ENCODE measurements around the gene PCDH10. TPM values are rescaled to one million over a fixed set of nuclear protein-coding genes. Genes with fewer than 3 reads are reported as not detected.

The PCDH10 gene
- total RNA-seq, 4 donors from 2014 or later, result 0.13 to 0.19 TPM; not detected in 2

DNA sequence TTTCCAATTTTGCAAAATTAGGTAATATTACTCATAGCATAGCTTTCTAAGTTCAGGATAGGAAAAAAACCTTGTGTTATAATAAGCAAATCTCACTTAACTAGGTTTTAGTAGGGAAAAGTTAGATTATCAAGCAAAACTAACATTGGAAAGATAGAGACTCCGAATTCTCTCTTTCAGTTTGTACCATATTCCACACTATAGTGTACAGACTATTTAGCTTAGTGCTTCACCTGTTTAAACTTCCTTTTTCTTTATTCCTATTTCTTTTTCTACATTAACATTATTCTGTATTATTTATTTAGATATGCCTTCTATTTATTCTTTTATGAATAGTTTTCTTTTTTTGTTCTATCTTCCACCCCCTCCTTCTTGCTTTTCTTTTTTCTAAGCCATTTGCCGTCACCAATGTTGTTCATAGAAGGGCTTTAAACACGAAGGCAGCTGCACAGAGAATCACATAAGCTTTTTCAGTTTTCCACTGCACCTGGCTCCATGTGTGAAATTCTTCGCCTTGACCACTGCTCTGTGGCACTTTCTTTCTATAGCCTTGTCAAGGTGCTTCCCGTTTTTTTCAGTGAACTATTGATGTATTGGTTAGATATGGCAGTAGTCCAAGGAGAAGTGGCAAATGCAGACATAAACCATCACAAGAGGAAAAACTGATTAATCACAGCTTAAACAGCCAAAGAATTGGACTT lies 8.5 kb downstream of the PCDH10 start:
- Histone ChIP-seq H3K4me3 (no peak overlapping the region), H3K36me3 (no peaks in the 10 kb centered on the region), H3K27ac (no peak overlapping the region), H3K9me3 (no peaks in the 10 kb centered on the region), H3K4me1 (peaks cover 0 to 7% (median 4%) of the 10 kb centered on the region in 3 donors), H3K27me3 (peaks cover 0 to 24% (median 5%) of the 10 kb centered on the region in 4 donors)
- no peak for DNase-seq
- TF ChIP-seq POLR2A (IDR thresholded peaks at IDR 0.05) (no peak), CTCF (IDR thresholded peaks at IDR 0.05) (no peak)
- intact Hi-C loops (cut with DNase I), result no loop called here
- whole genome bisulfite sequencing, 2 donors, result 45 to 47% methylated on average over 5 of the region's 5 CpGs

- WGBS, 2 donors, result 41 to 51% methylated on average over 3 of the region's 3 CpGs
- Histone ChIP-seq H3K9me3 (no peaks in the 10 kb centered on the region), H3K27me3 (no peaks in the 10 kb centered on the region), H3K27ac (no peak overlapping the region), H3K4me1 (no peaks in the 10 kb centered on the region), H3K4me3 (no peak overlapping the region), H3K36me3 (no peaks in the 10 kb centered on the region)
- TF ChIP-seq CTCF (IDR thresholded peaks at IDR 0.05) (no peak), POLR2A (IDR thresholded peaks at IDR 0.05) (no peak)
- no peak for DNase-seq
- intact Hi-C loops (cut with DNase I), result no loop called here
These were observed 11.8 kb downstream of the PCDH10 start for GRCh38 chr4:133160853-133161252.

DNA sequence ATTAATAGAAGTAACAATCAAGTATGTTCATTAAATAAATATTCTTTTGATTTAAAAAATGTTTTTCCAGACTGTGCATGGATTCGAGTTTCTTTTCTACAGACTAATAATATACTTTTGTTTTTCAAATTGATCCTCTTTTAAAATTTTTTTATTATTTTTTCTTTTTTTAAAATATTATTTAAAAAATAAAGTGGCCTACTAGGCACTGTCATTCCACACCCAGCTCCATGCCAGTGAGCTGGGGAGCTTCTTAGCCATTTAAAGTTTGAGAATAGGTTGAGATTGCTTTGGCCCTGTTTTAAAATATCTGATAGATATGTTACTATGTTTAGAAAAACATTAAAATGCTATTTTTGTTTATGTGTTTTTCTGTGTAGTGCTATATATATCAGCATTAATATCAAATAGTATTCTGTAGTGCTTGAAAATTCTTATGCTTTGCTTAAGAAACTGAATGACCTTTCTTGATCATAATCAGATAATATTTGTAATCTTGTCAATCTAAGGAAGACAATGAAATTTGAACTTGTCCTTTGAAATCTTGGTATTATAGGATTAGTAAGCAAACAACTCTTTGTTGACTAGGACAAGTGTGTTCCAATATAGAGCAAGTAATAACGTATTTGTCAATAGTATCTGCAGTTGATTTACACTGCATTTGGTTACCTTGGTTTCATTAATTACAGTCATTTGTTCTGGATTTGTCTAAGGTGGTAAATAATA lies 12.6 kb downstream of the PCDH10 start:
- no peak for DNase-seq
- Histone ChIP-seq H3K27ac (no peak overlapping the region), H3K4me3 (no peak overlapping the region), H3K4me1 (no peaks in the 10 kb centered on the region), H3K36me3 (no peaks in the 10 kb centered on the region), H3K9me3 (no peaks in the 10 kb centered on the region), H3K27me3 (no peaks in the 10 kb centered on the region)
- intact Hi-C loops (cut with DNase I), result no loop called here
- 63 to 68% methylated on average over 2 of the region's 2 CpGs for WGBS, 2 donors
- no peak for TF ChIP-seq POLR2A (IDR thresholded peaks at IDR 0.05)
- TF ChIP-seq CTCF (IDR thresholded peaks at IDR 0.05), result no peak

DNA sequence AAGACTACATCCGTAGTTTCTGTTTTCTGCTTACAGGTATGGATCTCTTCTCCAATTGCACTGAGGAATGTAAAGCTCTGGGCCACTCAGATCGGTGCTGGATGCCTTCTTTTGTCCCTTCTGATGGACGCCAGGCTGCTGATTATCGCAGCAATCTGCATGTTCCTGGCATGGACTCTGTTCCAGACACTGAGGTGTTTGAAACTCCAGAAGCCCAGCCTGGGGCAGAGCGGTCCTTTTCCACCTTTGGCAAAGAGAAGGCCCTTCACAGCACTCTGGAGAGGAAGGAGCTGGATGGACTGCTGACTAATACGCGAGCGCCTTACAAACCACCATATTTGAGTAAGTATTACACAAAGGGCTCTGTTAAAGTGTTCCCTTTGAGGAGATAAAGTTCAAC lies 13.8 kb downstream of the PCDH10 start:
- no peaks in the 10 kb centered on the region for H3K27me3 ChIP-seq
- intact Hi-C loops (cut with DNase I), result no loop called here
- no peak overlapping the region for H3K4me3 ChIP-seq
- no peaks in the 10 kb centered on the region for H3K36me3 ChIP-seq
- WGBS, 2 donors, result 70 to 80% methylated on average over 7 to 8 of the region's 8 CpGs
- no peaks in the 10 kb centered on the region for H3K4me1 ChIP-seq
- no peaks in the 10 kb centered on the region for H3K9me3 ChIP-seq
- no peak for DNase-seq
- no peak overlapping the region for H3K27ac ChIP-seq
- TF ChIP-seq POLR2A (IDR thresholded peaks at IDR 0.05), result no peak
- TF ChIP-seq CTCF (IDR thresholded peaks at IDR 0.05), result no peak

- Histone ChIP-seq H3K9me3 (no peaks in the 10 kb centered on the region), H3K36me3 (no peaks in the 10 kb centered on the region), H3K27ac (no peak overlapping the region), H3K4me1 (no peaks in the 10 kb centered on the region), H3K27me3 (no peaks in the 10 kb centered on the region), H3K4me3 (no peak overlapping the region)
- 54 to 84% methylated on average over 2 of the region's 2 CpGs for WGBS, 2 donors
- no peak for DNase-seq
- intact Hi-C loops (cut with DNase I), result no loop called here
- TF ChIP-seq CTCF (IDR thresholded peaks at IDR 0.05) (no peak), POLR2A (IDR thresholded peaks at IDR 0.05) (no peak)
These were observed 29.9 kb downstream of the PCDH10 start for GRCh38 chr4:133178956-133179355.

Measured in esophagus squamous epithelium (tissue), 5 donors.